HG03565 (cell line): ENCODE results near the gene HSPB6.
"Not testable (repeated sequence)": the region's sequence is repeated elsewhere in the genome, so short reads cannot be mapped to it uniquely, and the experiment has no call there.

Experiments
- ATAC-seq: cut with Tn5 transposase; IDR thresholded peaks from one replicate; pipeline ENCODE4 v1.9.1; 2021; ENCODE audit warnings: mild to moderate bottlenecking, moderate library complexity; ENCODE audit not compliant: unreplicated experiment

HSPB6 gene

GRCh38 chr19:35732540-35733179, 24.2 kb downstream of the HSPB6 start:
- no peak for ATAC-seq

GRCh38 chr19:35731779-35732405, 24.9 kb downstream of the HSPB6 start:
- no peak for ATAC-seq

- no peak for ATAC-seq
Observed at GRCh38 chr19:35731353-35731752, 25.5 kb downstream of the HSPB6 start.

- no peak for ATAC-seq
Observed at GRCh38 chr19:35730326-35730725, 26.5 kb downstream of the HSPB6 start.

- no peak for ATAC-seq
Observed at GRCh38 chr19:35729763-35730162, 27.1 kb downstream of the HSPB6 start.

GRCh38 chr19:35729021-35729420, 27.8 kb downstream of the HSPB6 start:
- no peak for ATAC-seq

- ATAC-seq = no peak
Observed at GRCh38 chr19:35727956-35728706, 28.7 kb downstream of the HSPB6 start.

GRCh38 chr19:35727053-35727955, 29.5 kb downstream of the HSPB6 start:
- ATAC-seq = no peak

- ATAC-seq = no peak
Observed at GRCh38 chr19:35725216-35725861, 31.5 kb downstream of the HSPB6 start.

- ATAC-seq = no peak
Observed at GRCh38 chr19:35724560-35724959, 32.3 kb downstream of the HSPB6 start.

GRCh38 chr19:35724132-35724531, 32.7 kb downstream of the HSPB6 start:
- not testable (repeated sequence) for ATAC-seq

GRCh38 chr19:35723671-35724070, 33.2 kb downstream of the HSPB6 start:
- no peak for ATAC-seq

GRCh38 chr19:35722897-35723296, 33.9 kb downstream of the HSPB6 start:
- no peak for ATAC-seq

- ATAC-seq = no peak
Observed at GRCh38 chr19:35722461-35722860, 34.4 kb downstream of the HSPB6 start.

GRCh38 chr19:35721374-35721773, 35.5 kb downstream of the HSPB6 start:
- no peak for ATAC-seq

- no peak for ATAC-seq
Observed at GRCh38 chr19:35720648-35721047, 36.2 kb downstream of the HSPB6 start.

GRCh38 chr19:35720163-35720524, 36.7 kb downstream of the HSPB6 start:
- no peak for ATAC-seq

GRCh38 chr19:35719402-35720162, 37.2 kb downstream of the HSPB6 start:
- ATAC-seq = no peak

GRCh38 chr19:35718345-35719041, 38.3 kb downstream of the HSPB6 start:
- no peak for ATAC-seq
